H1 (cell line): ENCODE results near the gene USPL1. TPM values are rescaled to one million over a fixed set of nuclear protein-coding genes. Genes with fewer than 3 reads are reported as not detected.

Source experiments
- CTCF ChIA-PET: fragments of 300-600 bp; sonication (Branson Sonifier 250); formaldehyde crosslinking; loops from one replicate; lab custom pipeline; 2021; ENCODE audit not compliant: partially characterized antibody; lab: Charles Lee
- POLR2A ChIA-PET: fragments of 300-600 bp; sonication (Branson Sonifier 250); formaldehyde crosslinking; loops from one replicate; lab custom pipeline; 2021; ENCODE audit warnings: inconsistent platforms; ENCODE audit not compliant: partially characterized antibody; lab: Charles Lee
- DNase-seq, 2 experiments: peaks; one replicate each; pipeline versions ENCODE4 v3.0.0 to v3.0.0-alpha.2; 2010 to 2022; ENCODE audit warnings: low spot score in 2 of 2, low read depth in 1 of 2, mixed read lengths in 1 of 2
- FAIRE-seq: peaks from 2 replicates; lab custom pipeline; 2011; peaks lifted over from hg19 to GRCh38; lab: Jason Lieb, UNC
- H2AFZ ChIP-seq: 2 replicates; pipeline ENCODE4 v1.8.1; 2012; ENCODE audit warnings: low read length, inconsistent platforms
- H2AK5ac ChIP-seq: 2 replicates; pipeline ENCODE4 v1.6.1; 2013; ENCODE audit warnings: low read depth, low read length
- H2BK120ac ChIP-seq: replicated peaks from 2 replicates; pipeline ENCODE3; 2013; ENCODE audit warnings: low read depth, low read length, inconsistent platforms
- H2BK12ac ChIP-seq: 2 replicates; pipeline ENCODE4 v1.6.1; 2013; ENCODE audit warnings: low read depth, low read length
- H2BK15ac ChIP-seq: 2 replicates; pipeline ENCODE4 v1.6.1; 2013; ENCODE audit warnings: low read length
- H2BK20ac ChIP-seq: 2 replicates; pipeline ENCODE4 v1.6.1; 2013; ENCODE audit warnings: low read length
- H2BK5ac ChIP-seq: 2 replicates; pipeline ENCODE4 v1.6.1; 2013; ENCODE audit warnings: low read depth, low read length
- H3K14ac ChIP-seq: 2 replicates; pipeline ENCODE4 v1.6.1; 2013; ENCODE audit warnings: inconsistent platforms; ENCODE audit not compliant: insufficient read length
- H3K18ac ChIP-seq: 2 replicates; pipeline ENCODE4 v1.6.1; 2013; ENCODE audit warnings: low read length; ENCODE audit errors: extremely low read depth
- H3K23ac ChIP-seq: 2 replicates; pipeline ENCODE4 v1.6.1; 2013; ENCODE audit warnings: inconsistent platforms; ENCODE audit not compliant: insufficient read length
- H3K23me2 ChIP-seq: 2 replicates; pipeline ENCODE4 v1.6.1; 2013; ENCODE audit warnings: low read depth, low read length
- H3K27ac ChIP-seq: 2 replicates; pipeline ENCODE4 v1.6.1; 2011; ENCODE audit warnings: low read depth, low read length, inconsistent platforms
- H3K27me3 ChIP-seq, 4 experiments: replicated peaks in 1 of 4; 1 replicate in 1 of 4; 2 replicates in 3 of 4; pipeline versions ENCODE4 v1.6.1 to v1.8.1; 2011 to 2013; ENCODE audit warnings: low read length in 3 of 4, mild to moderate bottlenecking in 3 of 4, inconsistent platforms in 2 of 4, mixed read lengths in 2 of 4, moderate library complexity in 1 of 4; ENCODE audit not compliant: control insufficient read depth in 3 of 4, insufficient read depth in 3 of 4; ENCODE audit errors: extremely low read depth in 1 of 4
- H3K36me3 ChIP-seq, 4 experiments: 2 replicates each; pipeline versions ENCODE4 v1.6.1 to v1.8.1; 2011 to 2013; ENCODE audit warnings: mild to moderate bottlenecking in 4 of 4, low read length in 3 of 4, moderate library complexity in 2 of 4, control low read depth in 1 of 4, inconsistent platforms in 1 of 4; ENCODE audit not compliant: insufficient read depth in 4 of 4, control insufficient read depth in 2 of 4
- H3K4ac ChIP-seq: replicated peaks from 2 replicates; pipeline ENCODE3; 2013; ENCODE audit warnings: low read length, low read depth, mixed read lengths, inconsistent platforms; ENCODE audit not compliant: insufficient read length
- H3K4me1 ChIP-seq, 4 experiments: replicated peaks in 1 of 4; 1 replicate in 1 of 4; 2 replicates in 3 of 4; pipeline versions ENCODE4 v1.6.1 to v1.8.1; 2011 to 2013; ENCODE audit warnings: low read length in 3 of 4, inconsistent platforms in 2 of 4, mixed read lengths in 1 of 4; ENCODE audit not compliant: insufficient read depth in 4 of 4, control insufficient read depth in 3 of 4
- H3K4me2 ChIP-seq, 2 experiments: 2 replicates each; pipeline versions ENCODE4 v1.6.1 to v1.8.1; 2011 to 2013; ENCODE audit warnings: low read depth in 2 of 2, low read length in 2 of 2, control low read depth in 1 of 2, inconsistent platforms in 1 of 2, mild to moderate bottlenecking in 1 of 2; ENCODE audit not compliant: insufficient read depth in 1 of 2
- H3K4me3 ChIP-seq, 4 experiments: fragments of 200-600, 300-600 bp in 1 of 4; sonication (generic), shearing (Covaris generic), sonication (Bioruptor Twin) in 1 of 4; 2 replicates each; pipeline versions ENCODE4 v1.5.1 to v1.8.1; 2011 to 2016; ENCODE audit warnings: low read length in 4 of 4, low read depth in 3 of 4, control low read depth in 2 of 4, inconsistent platforms in 2 of 4, mild to moderate bottlenecking in 2 of 4, mixed read lengths in 1 of 4, moderate library complexity in 1 of 4; ENCODE audit not compliant: insufficient read depth in 2 of 4; ENCODE audit errors: extremely low read depth in 1 of 4
- H3K56ac ChIP-seq: replicated peaks from 2 replicates; pipeline ENCODE3; 2013; ENCODE audit warnings: low read depth, mild to moderate bottlenecking, mixed read lengths, low read length, inconsistent platforms; ENCODE audit not compliant: insufficient read length
- H3K79me1 ChIP-seq: 2 replicates; pipeline ENCODE4 v1.6.1; 2013; ENCODE audit warnings: low read depth, low read length, control low read depth
- H3K79me2 ChIP-seq, 2 experiments: 2 replicates each; pipeline versions ENCODE4 v1.6.1 to v1.8.1; 2012 to 2013; ENCODE audit warnings: low read length in 2 of 2, mild to moderate bottlenecking in 2 of 2, inconsistent platforms in 1 of 2; ENCODE audit not compliant: insufficient read depth in 2 of 2, control insufficient read depth in 1 of 2
- H3K9ac ChIP-seq, 4 experiments: replicated peaks in 1 of 4; 1 replicate in 1 of 4; 2 replicates in 3 of 4; pipeline versions ENCODE4 v1.6.1 to v1.8.1; 2011 to 2013; ENCODE audit warnings: low read depth in 3 of 4, low read length in 3 of 4, control low read depth in 2 of 4, mild to moderate bottlenecking in 2 of 4, moderate library complexity in 2 of 4, inconsistent platforms in 1 of 4; ENCODE audit errors: extremely low read depth in 1 of 4
- H3K9me3 ChIP-seq, 2 experiments: 2 replicates each; pipeline versions ENCODE4 v1.6.1 to v1.8.1; 2012 to 2013; ENCODE audit warnings: mild to moderate bottlenecking in 2 of 2, moderate library complexity in 2 of 2, control low read depth in 1 of 2, inconsistent platforms in 1 of 2, low read depth in 1 of 2, low read length in 1 of 2, mixed read lengths in 1 of 2; ENCODE audit not compliant: insufficient read depth in 2 of 2
- H4K20me1 ChIP-seq, 2 experiments: replicated peaks in 1 of 2; 2 replicates each; pipeline versions ENCODE3 to v1.8.1; 2011 to 2013; ENCODE audit warnings: inconsistent platforms in 2 of 2, low read length in 2 of 2, mild to moderate bottlenecking in 1 of 2; ENCODE audit not compliant: insufficient read depth in 2 of 2, control insufficient read depth in 1 of 2
- H4K5ac ChIP-seq: 2 replicates; pipeline ENCODE4 v1.6.1; 2013; ENCODE audit warnings: low read length, low read depth, mixed read lengths, inconsistent platforms; ENCODE audit not compliant: insufficient read length
- H4K8ac ChIP-seq: 2 replicates; pipeline ENCODE4 v1.8.0; 2013; ENCODE audit warnings: mild to moderate bottlenecking, moderate library complexity, low read length, inconsistent platforms; ENCODE audit not compliant: insufficient read depth; ENCODE audit errors: extremely low read depth
- H4K91ac ChIP-seq: replicated peaks from 2 replicates; pipeline ENCODE3; 2013; ENCODE audit warnings: low read length, mixed read lengths, inconsistent platforms; ENCODE audit not compliant: insufficient read length
- CTBP2 ChIP-seq: IDR thresholded peaks from 2 replicates; pipeline ENCODE4 v1.7.0; 2011; ENCODE audit warnings: borderline replicate concordance, mild to moderate bottlenecking, moderate library complexity, mixed read lengths, low read length; ENCODE audit not compliant: insufficient read depth, insufficient read length
- EP300 ChIP-seq, 2 experiments: IDR thresholded peaks; 1 replicate in 1 of 2; 2 replicates in 1 of 2; pipeline ENCODE4 v1.6.1; 2011 to 2012; ENCODE audit warnings: low read depth in 2 of 2, low read length in 2 of 2, mild to moderate bottlenecking in 2 of 2, borderline replicate concordance in 1 of 2, inconsistent platforms in 1 of 2, moderate library complexity in 1 of 2
- RAD21 ChIP-seq, 2 experiments: IDR thresholded peaks in 1 of 2; conservative IDR thresholded peaks in 1 of 2; 2 replicates each; pipeline ENCODE4 v1.6.1; 2011; ENCODE audit warnings: low read depth in 2 of 2, low read length in 2 of 2, improper control_type of control experiment in 1 of 2, inconsistent platforms in 1 of 2, mild to moderate bottlenecking in 1 of 2, moderate library complexity in 1 of 2
- SAP30 ChIP-seq: fragments of 300-600 bp; sonication (generic); IDR thresholded peaks from 2 replicates; pipeline ENCODE4 v1.7.1; 2012; ENCODE audit warnings: low read length, moderate library complexity, mild to moderate bottlenecking, inconsistent platforms; ENCODE audit not compliant: insufficient read depth, insufficient replicate concordance
- SIX5 ChIP-seq: IDR thresholded peaks from 2 replicates; pipeline ENCODE4 v1.6.1; 2011; ENCODE audit warnings: mild to moderate bottlenecking, low read depth, low read length
- WGBS, 2 experiments: shearing (Covaris generic) in 1 of 2; methylation state at CpG; one replicate each; pipeline versions ENCODE4 v1.1.6 to v1.1.7; 2013 to 2015; ENCODE audit warnings: low lambda C conversion rate in 2 of 2, mixed read lengths in 2 of 2, inconsistent platforms in 1 of 2, low coverage in 1 of 2, missing lambda C conversion rate in 1 of 2; ENCODE audit not compliant: insufficient replicate concordance in 2 of 2, insufficient coverage in 1 of 2, insufficient read length in 1 of 2; ENCODE audit errors: extremely low coverage in 1 of 2, missing lambda C conversion rate in 1 of 2; 5-methylcytosine and 5-hydroxymethylcytosine counted together
- polyA plus RNA-seq, 7 experiments: library from polyadenylated mRNA; depleted of rRNA in 3 of 7; stranded (reverse) in 5 of 7; unstranded in 2 of 7; fragments of >200 nt in 5 of 7; fragments of 200-250 nt in 2 of 7; gene quantifications; 1 replicate in 5 of 7; 2 replicates in 1 of 7; 4 replicates in 1 of 7; pipeline versions ENCODE4 v1.2.1 to v1.2.3, GENCODE V29; 2011 to 2013; ENCODE audit warnings: missing spikeins in 2 of 7, mixed read lengths in 2 of 7
- total RNA-seq: library from RNA; stranded (reverse); fragmentation: NEBNext Ultra II Directional; extraction: Animal tissue kit (Norgen Biotek cat#: 25700); gene quantifications from 2 replicates; pipeline ENCODE4 v1.2.1, GENCODE V29; 2021
- TF ChIP-seq, protein P1 (sequence below), 3 experiments: IDR thresholded peaks; 1 replicate in 2 of 3; 2 replicates in 1 of 3; pipeline versions ENCODE4 v1.5.1 to v1.6.1; 2011; ENCODE audit warnings: low read length in 3 of 3, mild to moderate bottlenecking in 3 of 3, inconsistent platforms in 2 of 3, low read depth in 1 of 3, moderate library complexity in 1 of 3; ENCODE audit not compliant: insufficient read depth in 1 of 3; ENCODE audit errors: control extremely low read depth in 1 of 3

Gene USPL1
- total and polyA plus RNA-seq, 2 of the 8 experiments (the other 6 are each of a cell fraction or from before 2014, with no cell fraction given): 6.3 to 17.1 TPM

DNA sequence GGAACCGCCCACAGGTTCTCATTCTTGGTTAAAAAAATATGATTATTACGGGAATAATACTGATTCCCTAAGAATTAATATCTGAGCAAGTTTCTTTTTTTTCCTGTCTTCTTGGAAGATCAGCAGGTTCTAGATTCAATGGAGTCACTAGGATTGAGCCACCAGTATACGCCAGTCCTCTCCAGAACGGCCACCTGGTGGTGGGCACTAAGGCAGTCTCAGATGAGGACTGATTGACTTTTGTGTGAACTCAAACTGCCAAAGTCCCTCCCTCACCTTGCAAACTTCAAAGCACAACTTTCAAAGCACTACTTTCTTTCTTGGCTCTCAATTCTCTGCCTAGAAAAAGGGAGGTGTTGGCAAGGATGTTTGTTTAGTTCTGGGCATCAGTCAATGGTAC lies 84.3 kb downstream of the USPL1 start:
- H3K18ac ChIP-seq: no peak overlapping the region
- H3K27me3 ChIP-seq: no peaks in the 10 kb centered on the region
- 91% methylated on average over 4 of the region's 4 CpGs; no CpG with 5 or more reads in 1 of the 2 experiments for WGBS, 2 experiments
- no peaks in the 10 kb centered on the region for H3K79me2 ChIP-seq
- no peaks in the 10 kb centered on the region for H3K9me3 ChIP-seq
- H3K4ac ChIP-seq: no peak overlapping the region
- no peaks in the 10 kb centered on the region for H3K79me1 ChIP-seq
- no peak overlapping the region for H3K27ac ChIP-seq
- no peaks in the 10 kb centered on the region for H3K36me3 ChIP-seq
- no peak for FAIRE-seq
- no peak overlapping the region for H3K56ac ChIP-seq
- H2BK15ac ChIP-seq: no peak overlapping the region
- no peak overlapping the region for H4K5ac ChIP-seq
- no peak overlapping the region for H2BK5ac ChIP-seq
- CTCF ChIA-PET: no interaction called here
- no peak overlapping the region for H2BK20ac ChIP-seq
- H4K91ac ChIP-seq: no peak overlapping the region
- no peaks in the 10 kb centered on the region for H4K20me1 ChIP-seq
- no peak for DNase-seq
- H2BK12ac ChIP-seq: no peak overlapping the region
- no peak for TF ChIP-seq CTBP2
- TF ChIP-seq RAD21 (IDR thresholded peaks at IDR 0.05 in 1 of 2, conservative IDR thresholded peaks at IDR 0.05 in 1 of 2; ENCODE audit: low read depth in 2 of 2, low read length in 2 of 2): 0 out of 4 replicates have a peak, but pooled peaks of 1 of the 2 experiments have one; percentile 12
- TF ChIP-seq, protein P1, sequence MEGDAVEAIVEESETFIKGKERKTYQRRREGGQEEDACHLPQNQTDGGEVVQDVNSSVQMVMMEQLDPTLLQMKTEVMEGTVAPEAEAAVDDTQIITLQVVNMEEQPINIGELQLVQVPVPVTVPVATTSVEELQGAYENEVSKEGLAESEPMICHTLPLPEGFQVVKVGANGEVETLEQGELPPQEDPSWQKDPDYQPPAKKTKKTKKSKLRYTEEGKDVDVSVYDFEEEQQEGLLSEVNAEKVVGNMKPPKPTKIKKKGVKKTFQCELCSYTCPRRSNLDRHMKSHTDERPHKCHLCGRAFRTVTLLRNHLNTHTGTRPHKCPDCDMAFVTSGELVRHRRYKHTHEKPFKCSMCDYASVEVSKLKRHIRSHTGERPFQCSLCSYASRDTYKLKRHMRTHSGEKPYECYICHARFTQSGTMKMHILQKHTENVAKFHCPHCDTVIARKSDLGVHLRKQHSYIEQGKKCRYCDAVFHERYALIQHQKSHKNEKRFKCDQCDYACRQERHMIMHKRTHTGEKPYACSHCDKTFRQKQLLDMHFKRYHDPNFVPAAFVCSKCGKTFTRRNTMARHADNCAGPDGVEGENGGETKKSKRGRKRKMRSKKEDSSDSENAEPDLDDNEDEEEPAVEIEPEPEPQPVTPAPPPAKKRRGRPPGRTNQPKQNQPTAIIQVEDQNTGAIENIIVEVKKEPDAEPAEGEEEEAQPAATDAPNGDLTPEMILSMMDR (IDR thresholded peaks at IDR 0.05; ENCODE audit: control extremely low read depth in 1 of 3, insufficient read depth in 1 of 3, low read depth in 1 of 3, low read length in 3 of 3): peak in 1 of 3 experiments; percentile 19; a peak in 1 of 4 replicates
- TF ChIP-seq SIX5: no peak
- no peak for TF ChIP-seq EP300 (IDR thresholded peaks at IDR 0.05; ENCODE audit: borderline replicate concordance in 1 of 2, low read depth in 2 of 2, low read length in 2 of 2)
- no peak for TF ChIP-seq SAP30
- POLR2A ChIA-PET: no interaction called here
- no peak overlapping the region for H2BK120ac ChIP-seq
- H2AFZ ChIP-seq: no peak overlapping the region
- no peak overlapping the region for H3K14ac ChIP-seq
- H3K23ac ChIP-seq: no peak overlapping the region
- H3K4me1 ChIP-seq: no peaks in the 10 kb centered on the region
- no peak overlapping the region for H3K4me3 ChIP-seq
- no peak overlapping the region for H2AK5ac ChIP-seq
- H3K4me2 ChIP-seq: no peak overlapping the region
- H3K9ac ChIP-seq: no peak overlapping the region
- H4K8ac ChIP-seq: no peak overlapping the region
- no peaks in the 10 kb centered on the region for H3K23me2 ChIP-seq
